Liver (tissue), 9 donors: ENCODE data around the gene SCG3. TPM values are rescaled to one million over a fixed set of nuclear protein-coding genes. Genes with fewer than 3 reads are reported as not detected.

Source experiments
- DNase-seq: peaks from one replicate; pipeline ENCODE4 v3.0.0-alpha.2; 2017; ENCODE audit warnings: low spot score
- H3K27ac ChIP-seq, 2 donors: one replicate each; pipeline ENCODE4 v1.7.0; 2013; ENCODE audit warnings: inconsistent platforms in 2 of 2, low read length in 2 of 2, control low read depth in 1 of 2, low read depth in 1 of 2, mild to moderate bottlenecking in 1 of 2
- H3K27me3 ChIP-seq, 4 donors: one replicate each; pipeline versions ENCODE4 v1.6.1 to v1.7.0; 2013; ENCODE audit warnings: low read length in 3 of 4, inconsistent platforms in 1 of 4, mild to moderate bottlenecking in 1 of 4, moderate library complexity in 1 of 4; ENCODE audit not compliant: control insufficient read depth in 4 of 4, insufficient read depth in 4 of 4
- H3K36me3 ChIP-seq, 4 donors: one replicate each; pipeline versions ENCODE4 v1.6.1 to v1.7.0; 2013; ENCODE audit warnings: low read length in 3 of 4, mild to moderate bottlenecking in 3 of 4, low read depth in 1 of 4, moderate library complexity in 1 of 4; ENCODE audit not compliant: control insufficient read depth in 4 of 4, insufficient read depth in 3 of 4
- H3K4me1 ChIP-seq, 4 donors: one replicate each; pipeline versions ENCODE4 v1.6.1 to v1.7.0; 2013; ENCODE audit warnings: low read length in 3 of 4, mild to moderate bottlenecking in 3 of 4, moderate library complexity in 1 of 4; ENCODE audit not compliant: control insufficient read depth in 4 of 4, insufficient read depth in 4 of 4
- H3K4me3 ChIP-seq, 3 donors: one replicate each; pipeline versions ENCODE4 v1.6.1 to v1.7.0; 2013; ENCODE audit warnings: low read length in 3 of 3, control low read depth in 1 of 3, low read depth in 1 of 3, mild to moderate bottlenecking in 1 of 3
- H3K9ac ChIP-seq, 2 donors: one replicate each; pipeline ENCODE4 v1.7.0; 2013; ENCODE audit warnings: low read length in 2 of 2, mild to moderate bottlenecking in 2 of 2, moderate library complexity in 2 of 2, control low read depth in 1 of 2, low read depth in 1 of 2
- H3K9me3 ChIP-seq, 4 donors: one replicate each; pipeline versions ENCODE4 v1.6.1 to v1.7.0; 2013; ENCODE audit warnings: low read length in 3 of 4; ENCODE audit not compliant: control insufficient read depth in 4 of 4
- ATF3 ChIP-seq: IDR thresholded peaks from 2 replicates; pipeline ENCODE4 v1.6.1; 2016; ENCODE audit warnings: antibody characterized with exemption
- EGR1 ChIP-seq, 2 donors: IDR thresholded peaks; 2 replicates each; pipeline ENCODE4 v1.6.1; 2016 to 2018; ENCODE audit warnings: antibody characterized with exemption in 2 of 2, low read depth in 2 of 2
- FOXA1 ChIP-seq: IDR thresholded peaks from 2 replicates; pipeline ENCODE4 v1.6.1; 2016; ENCODE audit warnings: antibody characterized with exemption
- FOXA2 ChIP-seq: IDR thresholded peaks from 2 replicates; pipeline ENCODE4 v1.6.1; 2016; ENCODE audit warnings: antibody characterized with exemption
- GABPA ChIP-seq, 2 donors: IDR thresholded peaks in 1 of 2; conservative IDR thresholded peaks in 1 of 2; 2 replicates each; pipeline ENCODE4 v1.6.1; 2016; ENCODE audit warnings: antibody characterized with exemption in 2 of 2, mild to moderate bottlenecking in 1 of 2, moderate library complexity in 1 of 2
- HNF4A ChIP-seq, 2 donors: conservative IDR thresholded peaks; 2 replicates each; pipeline ENCODE4 v1.6.1; 2016; ENCODE audit warnings: antibody characterized with exemption in 2 of 2, mild to moderate bottlenecking in 2 of 2
- HNF4G ChIP-seq: IDR thresholded peaks from 2 replicates; pipeline ENCODE4 v1.6.1; 2016; ENCODE audit warnings: antibody characterized with exemption
- JUND ChIP-seq, 2 donors: IDR thresholded peaks; 2 replicates each; pipeline ENCODE4 v1.6.1; 2016; ENCODE audit warnings: antibody characterized with exemption in 2 of 2
- MAX ChIP-seq: IDR thresholded peaks from 2 replicates; pipeline ENCODE4 v1.6.1; 2016; ENCODE audit warnings: antibody characterized with exemption
- NR2F2 ChIP-seq: IDR thresholded peaks from 2 replicates; pipeline ENCODE4 v1.6.1; 2016; ENCODE audit warnings: antibody characterized with exemption
- RAD21 ChIP-seq, 2 donors: IDR thresholded peaks; 2 replicates each; pipeline ENCODE4 v1.6.1; 2016; ENCODE audit warnings: antibody characterized with exemption in 2 of 2, mild to moderate bottlenecking in 2 of 2
- REST ChIP-seq: IDR thresholded peaks from 2 replicates; pipeline ENCODE4 v1.6.1; 2016; ENCODE audit warnings: antibody characterized with exemption, mild to moderate bottlenecking
- RXRA ChIP-seq, 2 donors: IDR thresholded peaks; 2 replicates each; pipeline ENCODE4 v1.6.1; 2017 to 2018; ENCODE audit warnings: antibody characterized with exemption in 2 of 2, mild to moderate bottlenecking in 1 of 2
- SP1 ChIP-seq: IDR thresholded peaks from 2 replicates; pipeline ENCODE4 v1.6.1; 2018; ENCODE audit warnings: antibody characterized with exemption, mild to moderate bottlenecking
- TAF1 ChIP-seq: conservative IDR thresholded peaks from 2 replicates; pipeline ENCODE4 v1.6.1; 2016; ENCODE audit warnings: antibody characterized with exemption, mild to moderate bottlenecking
- YY1 ChIP-seq: IDR thresholded peaks from 2 replicates; pipeline ENCODE4 v1.6.1; 2016; ENCODE audit warnings: antibody characterized with exemption, mild to moderate bottlenecking
- ZBTB33 ChIP-seq: IDR thresholded peaks from 2 replicates; pipeline ENCODE4 v1.6.1; 2016; ENCODE audit warnings: antibody characterized with exemption
- WGBS: extraction: QIAGEN DNeasy Blood & Tissue Kit; methylation state at CpG from one replicate; pipeline ENCODE4 v1.1.7; 2013; 5-methylcytosine and 5-hydroxymethylcytosine counted together
- polyA plus RNA-seq, 2 donors: library from polyadenylated mRNA; stranded (reverse) in 1 of 2; unstranded in 1 of 2; fragments of 200-250 nt in 1 of 2; fragments of >200 nt in 1 of 2; fragmentation: Nextera tagmentation in 1 of 2; extraction: Ambion mirVana in 1 of 2; gene quantifications; one replicate each; pipeline versions ENCODE4 v1.2.1 to v1.2.3, GENCODE V29; 2013 to 2015
- total RNA-seq, 2 donors: library from RNA; depleted of rRNA; stranded (reverse); fragments of >200 nt; gene quantifications; one replicate each; pipeline ENCODE4 v1.2.3, GENCODE V29; 2014
- TF ChIP-seq, protein P1 (sequence below): fragments of 150-350 bp; IDR thresholded peaks from 2 replicates; pipeline ENCODE4 v1.5.1; 2017; ENCODE audit warnings: improper control_type of control experiment, low read depth, low read length; ENCODE audit not compliant: missing input control
- donor health status: healthy.
- donor health status: healthy.
- donor health status: healthy.
- donor health status: healthy.
- donor health status: healthy.

SCG3 gene
- total and polyA plus RNA-seq, 4 donors, result under 0.01 to 0.05 (median 0.01) TPM; not detected in 1

GRCh38 chr15:51672155-51672687 is 9.1 kb upstream of the SCG3 start:
- Histone ChIP-seq H3K27ac (no peak overlapping the region), H3K4me3 (no peak overlapping the region), H3K36me3 (no peaks in the 10 kb centered on the region), H3K9ac (no peak overlapping the region), H3K27me3 (peaks cover 0 to 2% (median 0%) of the 10 kb centered on the region in 4 donors), H3K9me3 (no peaks in the 10 kb centered on the region), H3K4me1 (no peaks in the 10 kb centered on the region)
- no peak for DNase-seq
- WGBS, result 28% methylated on average over 9 of the region's 9 CpGs
- TF ChIP-seq YY1, result no peak
- TF ChIP-seq JUND (IDR thresholded peaks at IDR 0.05), result no peak
- TF ChIP-seq REST, result no peak
- TF ChIP-seq MAX, result no peak
- no peak for TF ChIP-seq EGR1 (IDR thresholded peaks at IDR 0.05; ENCODE audit: low read depth in 2 of 2)
- TF ChIP-seq GABPA (IDR thresholded peaks at IDR 0.05 in 1 of 2, conservative IDR thresholded peaks at IDR 0.05 in 1 of 2), result no peak
- TF ChIP-seq, protein P1, sequence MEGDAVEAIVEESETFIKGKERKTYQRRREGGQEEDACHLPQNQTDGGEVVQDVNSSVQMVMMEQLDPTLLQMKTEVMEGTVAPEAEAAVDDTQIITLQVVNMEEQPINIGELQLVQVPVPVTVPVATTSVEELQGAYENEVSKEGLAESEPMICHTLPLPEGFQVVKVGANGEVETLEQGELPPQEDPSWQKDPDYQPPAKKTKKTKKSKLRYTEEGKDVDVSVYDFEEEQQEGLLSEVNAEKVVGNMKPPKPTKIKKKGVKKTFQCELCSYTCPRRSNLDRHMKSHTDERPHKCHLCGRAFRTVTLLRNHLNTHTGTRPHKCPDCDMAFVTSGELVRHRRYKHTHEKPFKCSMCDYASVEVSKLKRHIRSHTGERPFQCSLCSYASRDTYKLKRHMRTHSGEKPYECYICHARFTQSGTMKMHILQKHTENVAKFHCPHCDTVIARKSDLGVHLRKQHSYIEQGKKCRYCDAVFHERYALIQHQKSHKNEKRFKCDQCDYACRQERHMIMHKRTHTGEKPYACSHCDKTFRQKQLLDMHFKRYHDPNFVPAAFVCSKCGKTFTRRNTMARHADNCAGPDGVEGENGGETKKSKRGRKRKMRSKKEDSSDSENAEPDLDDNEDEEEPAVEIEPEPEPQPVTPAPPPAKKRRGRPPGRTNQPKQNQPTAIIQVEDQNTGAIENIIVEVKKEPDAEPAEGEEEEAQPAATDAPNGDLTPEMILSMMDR, result no peak
- TF ChIP-seq RXRA (IDR thresholded peaks at IDR 0.05), result no peak
- no peak for TF ChIP-seq HNF4G
- TF ChIP-seq ZBTB33, result no peak
- TF ChIP-seq TAF1, result no peak
- no peak for TF ChIP-seq SP1
- no peak for TF ChIP-seq NR2F2
- no peak for TF ChIP-seq RAD21 (IDR thresholded peaks at IDR 0.05)
- TF ChIP-seq FOXA2, result no peak
- TF ChIP-seq FOXA1, result no peak
- TF ChIP-seq ATF3, result no peak
- no peak for TF ChIP-seq HNF4A (conservative IDR thresholded peaks at IDR 0.05)
